Neural cell (in vitro differentiated cells): ENCODE measurements around the gene INTS4.

Experiments
- SMC3 ChIP-seq: fragments of 450-650 bp; conservative IDR thresholded peaks from 2 replicates; pipeline ENCODE4 v1.6.1; 2014; ENCODE audit warnings: antibody characterized with exemption, mild to moderate bottlenecking, moderate library complexity; ENCODE audit not compliant: poor library complexity
- TF ChIP-seq, protein P1 (sequence below): fragments of 450-650 bp; IDR thresholded peaks from 2 replicates; pipeline ENCODE4 v1.5.1; 2014; ENCODE audit warnings: antibody characterized with exemption, mild to moderate bottlenecking, moderate library complexity; ENCODE audit not compliant: poor library complexity, severe bottlenecking

GRCh38 chr11:78039391-78039918 is 45.0 kb upstream of the INTS4 start:
- no peak for TF ChIP-seq SMC3
- TF ChIP-seq, protein P1, sequence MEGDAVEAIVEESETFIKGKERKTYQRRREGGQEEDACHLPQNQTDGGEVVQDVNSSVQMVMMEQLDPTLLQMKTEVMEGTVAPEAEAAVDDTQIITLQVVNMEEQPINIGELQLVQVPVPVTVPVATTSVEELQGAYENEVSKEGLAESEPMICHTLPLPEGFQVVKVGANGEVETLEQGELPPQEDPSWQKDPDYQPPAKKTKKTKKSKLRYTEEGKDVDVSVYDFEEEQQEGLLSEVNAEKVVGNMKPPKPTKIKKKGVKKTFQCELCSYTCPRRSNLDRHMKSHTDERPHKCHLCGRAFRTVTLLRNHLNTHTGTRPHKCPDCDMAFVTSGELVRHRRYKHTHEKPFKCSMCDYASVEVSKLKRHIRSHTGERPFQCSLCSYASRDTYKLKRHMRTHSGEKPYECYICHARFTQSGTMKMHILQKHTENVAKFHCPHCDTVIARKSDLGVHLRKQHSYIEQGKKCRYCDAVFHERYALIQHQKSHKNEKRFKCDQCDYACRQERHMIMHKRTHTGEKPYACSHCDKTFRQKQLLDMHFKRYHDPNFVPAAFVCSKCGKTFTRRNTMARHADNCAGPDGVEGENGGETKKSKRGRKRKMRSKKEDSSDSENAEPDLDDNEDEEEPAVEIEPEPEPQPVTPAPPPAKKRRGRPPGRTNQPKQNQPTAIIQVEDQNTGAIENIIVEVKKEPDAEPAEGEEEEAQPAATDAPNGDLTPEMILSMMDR = no peak
